OCI-LY3 (cell line): ENCODE measurements around the gene PLPPR1.

Experiments used
- H2AFZ ChIP-seq: fragments of 200-600, 300-600 bp; shearing (Covaris generic); 2 replicates; pipeline ENCODE4 v1.6.0; 2014; ENCODE audit warnings: antibody characterized with exemption, low read depth, low read length
- H3K27ac ChIP-seq: fragments of 200-600, 300-600 bp; sonication (generic); 2 replicates; pipeline ENCODE4 v1.5.1; 2014; ENCODE audit warnings: mild to moderate bottlenecking, low read length, moderate library complexity, mixed read lengths
- H3K27me3 ChIP-seq: fragments of 200-600, 300-600 bp; sonication (generic); 2 replicates; pipeline ENCODE4 v1.6.1; 2014; ENCODE audit warnings: low read depth, low read length, mixed read lengths
- H3K36me3 ChIP-seq: fragments of 200-600, 300-600 bp; sonication (generic); replicated peaks from 2 replicates; pipeline ENCODE3; 2014; ENCODE audit warnings: low read depth, low read length, mixed read lengths
- H3K4me1 ChIP-seq: fragments of 300-600, 200-600 bp; sonication (generic); 2 replicates; pipeline ENCODE4 v1.6.1; 2014; ENCODE audit warnings: low read length, mixed read lengths
- H3K4me2 ChIP-seq: fragments of 200-600, 300-600 bp; sonication (generic); 2 replicates; pipeline ENCODE4 v1.6.1; 2014; ENCODE audit warnings: low read length, mixed read lengths
- H3K4me3 ChIP-seq: fragments of 300-600, 200-600 bp; sonication (generic); 2 replicates; pipeline ENCODE4 v1.5.1; 2014; ENCODE audit warnings: antibody characterized with exemption, mild to moderate bottlenecking, low read length, moderate library complexity
- H3K79me2 ChIP-seq: fragments of 300-600, 200-600 bp; shearing (Covaris generic); 2 replicates; pipeline ENCODE4 v1.6.1; 2014; ENCODE audit warnings: mild to moderate bottlenecking, low read length, mixed read lengths
- H3K9ac ChIP-seq: fragments of 300-600, 200-600 bp; shearing (Covaris generic); 2 replicates; pipeline ENCODE4 v1.6.0; 2014; ENCODE audit warnings: mild to moderate bottlenecking, low read length, moderate library complexity
- H3K9me3 ChIP-seq: fragments of 200-600, 300-600 bp; shearing (Covaris generic); 2 replicates; pipeline ENCODE4 v1.6.1; 2014; ENCODE audit warnings: low read length, mixed read lengths; ENCODE audit not compliant: insufficient read depth
- H4K20me1 ChIP-seq: fragments of 200-600, 300-600 bp; sonication (generic); 2 replicates; pipeline ENCODE4 v1.6.1; 2016; ENCODE audit warnings: low read length, mixed read lengths; ENCODE audit not compliant: insufficient read depth
- EZH2phosphoT487 ChIP-seq: fragments of 200-600 bp; shearing (Covaris generic); IDR thresholded peaks from 2 replicates; pipeline ENCODE4 v1.6.1; 2018; ENCODE audit warnings: antibody characterized with exemption, mixed run types, low read depth
- TF ChIP-seq, protein P1 (sequence below): fragments of 200-600, 300-600 bp; sonication (generic); IDR thresholded peaks from 2 replicates; pipeline ENCODE4 v1.5.1; 2014; ENCODE audit warnings: antibody characterized with exemption, low read length, low read depth

The PLPPR1 gene

DNA sequence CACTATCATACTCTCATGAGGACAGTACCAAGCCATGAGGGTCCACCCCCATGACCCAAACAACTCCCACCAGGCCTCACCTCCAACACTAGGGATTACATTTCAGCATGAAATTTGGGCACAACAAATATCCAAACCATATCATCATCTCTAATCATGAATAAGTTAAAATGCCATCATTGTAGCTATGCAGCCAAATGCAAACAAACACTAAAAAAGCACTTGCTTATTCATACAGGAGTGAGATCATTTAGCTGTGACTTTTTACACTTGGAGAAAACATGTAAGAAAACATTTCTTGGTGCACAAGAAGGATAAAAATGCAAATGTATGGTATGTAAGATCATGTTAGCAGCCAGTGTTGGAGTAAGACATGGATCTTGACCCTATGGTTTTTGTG, 332.1 kb downstream of the PLPPR1 start:
- TF ChIP-seq, protein P1, sequence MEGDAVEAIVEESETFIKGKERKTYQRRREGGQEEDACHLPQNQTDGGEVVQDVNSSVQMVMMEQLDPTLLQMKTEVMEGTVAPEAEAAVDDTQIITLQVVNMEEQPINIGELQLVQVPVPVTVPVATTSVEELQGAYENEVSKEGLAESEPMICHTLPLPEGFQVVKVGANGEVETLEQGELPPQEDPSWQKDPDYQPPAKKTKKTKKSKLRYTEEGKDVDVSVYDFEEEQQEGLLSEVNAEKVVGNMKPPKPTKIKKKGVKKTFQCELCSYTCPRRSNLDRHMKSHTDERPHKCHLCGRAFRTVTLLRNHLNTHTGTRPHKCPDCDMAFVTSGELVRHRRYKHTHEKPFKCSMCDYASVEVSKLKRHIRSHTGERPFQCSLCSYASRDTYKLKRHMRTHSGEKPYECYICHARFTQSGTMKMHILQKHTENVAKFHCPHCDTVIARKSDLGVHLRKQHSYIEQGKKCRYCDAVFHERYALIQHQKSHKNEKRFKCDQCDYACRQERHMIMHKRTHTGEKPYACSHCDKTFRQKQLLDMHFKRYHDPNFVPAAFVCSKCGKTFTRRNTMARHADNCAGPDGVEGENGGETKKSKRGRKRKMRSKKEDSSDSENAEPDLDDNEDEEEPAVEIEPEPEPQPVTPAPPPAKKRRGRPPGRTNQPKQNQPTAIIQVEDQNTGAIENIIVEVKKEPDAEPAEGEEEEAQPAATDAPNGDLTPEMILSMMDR, result no peak
- no peak for TF ChIP-seq EZH2phosphoT487
- H3K4me2 ChIP-seq, result no peak overlapping the region

GRCh38 chr9:101362450-101362849, 333.9 kb downstream of the PLPPR1 start:
- Histone ChIP-seq H2AFZ (no peak overlapping the region), H4K20me1 (no peaks in the 10 kb centered on the region), H3K27ac (no peak overlapping the region), H3K9ac (no peak overlapping the region), H3K4me1 (no peaks in the 10 kb centered on the region), H3K4me2 (no peak overlapping the region), H3K36me3 (no peaks in the 10 kb centered on the region), H3K9me3 (no peaks in the 10 kb centered on the region), H3K4me3 (no peak overlapping the region), H3K79me2 (no peaks in the 10 kb centered on the region), H3K27me3 (no peaks in the 10 kb centered on the region)
- TF ChIP-seq, protein P1, result no peak
- no peak for TF ChIP-seq EZH2phosphoT487

More for the DNA sequence above, 332.1 kb downstream of the PLPPR1 start:
- Histone ChIP-seq H3K9ac (no peak overlapping the region), H2AFZ (no peak overlapping the region), H3K9me3 (no peaks in the 10 kb centered on the region), H3K4me3 (no peak overlapping the region), H3K79me2 (no peaks in the 10 kb centered on the region), H4K20me1 (no peaks in the 10 kb centered on the region), H3K27me3 (no peaks in the 10 kb centered on the region), H3K36me3 (no peaks in the 10 kb centered on the region), H3K27ac (no peak overlapping the region), H3K4me1 (no peaks in the 10 kb centered on the region)

DNA sequence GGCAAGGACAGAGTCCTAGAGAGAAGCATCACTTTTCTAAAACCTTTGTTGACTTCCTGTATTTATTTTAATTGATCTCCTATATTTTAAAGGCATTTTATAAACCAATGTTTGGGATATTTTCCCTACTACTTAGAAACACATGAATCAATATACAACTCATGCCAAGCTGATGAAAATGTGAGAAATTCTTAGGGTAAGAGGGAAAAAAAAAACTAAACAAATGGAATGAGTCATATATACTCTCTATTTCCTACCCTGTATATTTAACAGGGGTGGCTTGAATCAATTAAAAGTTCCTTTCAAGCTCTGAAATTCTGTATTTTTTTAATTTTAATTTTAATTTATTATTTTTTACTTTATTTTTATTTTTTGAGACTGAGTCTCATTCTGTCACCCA, 336.7 kb downstream of the PLPPR1 start:
- Histone ChIP-seq H3K36me3 (no peaks in the 10 kb centered on the region), H3K4me1 (no peaks in the 10 kb centered on the region), H3K27ac (no peak overlapping the region), H3K9me3 (no peaks in the 10 kb centered on the region), H3K9ac (no peak overlapping the region), H3K4me3 (no peak overlapping the region), H3K27me3 (no peaks in the 10 kb centered on the region), H3K4me2 (no peak overlapping the region), H2AFZ (no peak overlapping the region), H4K20me1 (no peaks in the 10 kb centered on the region), H3K79me2 (no peaks in the 10 kb centered on the region)
- TF ChIP-seq, protein P1, result no peak
- TF ChIP-seq EZH2phosphoT487, result no peak

DNA sequence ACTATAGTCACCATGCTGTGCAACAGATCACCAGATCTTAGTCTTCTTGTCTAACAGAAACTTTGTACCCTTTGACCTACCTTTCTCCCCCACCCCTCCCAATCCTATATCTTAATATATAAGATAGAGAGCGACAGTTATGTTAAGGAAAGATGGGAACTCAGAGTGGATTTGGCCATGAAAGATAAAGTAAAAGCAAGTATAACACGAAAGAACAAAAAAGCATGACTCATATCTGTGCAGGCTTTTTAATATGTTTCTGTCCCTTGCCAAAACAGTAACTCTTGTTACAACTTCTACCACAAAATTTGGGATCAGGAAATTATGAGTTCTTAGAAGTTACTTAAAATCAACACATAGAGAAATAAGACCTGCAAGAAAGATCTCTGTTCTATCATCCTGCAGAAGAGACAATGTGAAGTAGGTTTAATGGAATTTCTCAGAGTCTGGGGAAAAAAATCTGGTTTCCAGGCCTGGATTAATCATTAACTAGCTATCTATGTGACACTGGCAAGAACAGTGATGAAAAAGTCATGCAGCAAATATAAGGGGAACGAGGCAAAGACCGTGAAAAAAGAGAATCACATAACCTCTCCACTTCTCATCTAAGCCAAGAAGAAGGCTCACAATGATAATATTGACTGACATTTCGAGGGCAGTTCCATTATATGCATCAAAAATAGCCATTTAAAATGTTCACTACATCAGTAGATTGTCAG, 337.7 kb downstream of the PLPPR1 start:
- TF ChIP-seq EZH2phosphoT487, result no peak
- TF ChIP-seq, protein P1, result no peak
- no peaks in the 10 kb centered on the region for H3K27me3 ChIP-seq
- H3K4me1 ChIP-seq, result no peaks in the 10 kb centered on the region
- no peaks in the 10 kb centered on the region for H3K36me3 ChIP-seq
- H3K4me2 ChIP-seq, result no peak overlapping the region
- no peaks in the 10 kb centered on the region for H4K20me1 ChIP-seq
- no peak overlapping the region for H3K4me3 ChIP-seq
- no peak overlapping the region for H2AFZ ChIP-seq
- H3K9me3 ChIP-seq, result no peaks in the 10 kb centered on the region
- no peak overlapping the region for H3K27ac ChIP-seq
- no peak overlapping the region for H3K9ac ChIP-seq
- H3K79me2 ChIP-seq, result no peaks in the 10 kb centered on the region
